ENCODE measurements around the gene PRDM16.

- TF ChIP-seq ZNF274 (IDR thresholded peaks at IDR 0.05; ENCODE audit: low read depth, low read length) (no peak), SUZ12 (IDR thresholded peaks at IDR 0.05; ENCODE audit: extremely low read depth, insufficient read depth, insufficient read length) (no peak), YY1 (IDR thresholded peaks at IDR 0.05; ENCODE audit: insufficient read depth, insufficient read length) (no peak)
Measured at GRCh38 chr1:3116560-3116959, 47.6 kb downstream of the PRDM16 start.
